Activated CD4-positive, alpha-beta memory T cell treated with anti-CD3 and anti-CD28 coated beads, Interleukin-2, amount 10 ng/mL, durations not matched to agents 7 days and 5 days (primary cell): ENCODE measurements around the gene ARHGAP21. TPM values are rescaled to one million over a fixed set of nuclear protein-coding genes. Genes with fewer than 3 reads are reported as not detected.

Experiments used
- CTCF ChIA-PET: fragments of 350-600 bp; sonication (Branson Sonifier 250); formaldehyde crosslinking; loops from one replicate; lab custom pipeline; 2021; ENCODE audit warnings: antibody characterized with exemption, inconsistent platforms; lab: Charles Lee
- POLR2A ChIA-PET: fragments of 350-600 bp; sonication (Branson Sonifier 250); formaldehyde crosslinking; loops from one replicate; lab custom pipeline; 2021; ENCODE audit warnings: antibody characterized with exemption; lab: Charles Lee
- DNase-seq: peaks from one replicate; pipeline ENCODE4 v3.0.0-alpha.2; 2020
- H3K27ac Mint-ChIP-seq: one replicate; pipeline ENCODE4 v1.8.0; 2021; ENCODE audit warnings: mild to moderate bottlenecking, mixed read lengths
- H3K27me3 Mint-ChIP-seq: one replicate; pipeline ENCODE4 v1.8.0; 2021; ENCODE audit warnings: mixed read lengths
- H3K36me3 Mint-ChIP-seq: one replicate; pipeline ENCODE4 v1.8.0; 2021; ENCODE audit warnings: low read depth, mixed read lengths
- H3K4me1 Mint-ChIP-seq: one replicate; pipeline ENCODE4 v1.8.0; 2021; ENCODE audit warnings: mixed read lengths
- H3K4me3 Mint-ChIP-seq: one replicate; pipeline ENCODE4 v1.8.0; 2021; ENCODE audit warnings: mild to moderate bottlenecking, mixed read lengths
- H3K9me3 Mint-ChIP-seq: one replicate; pipeline ENCODE4 v1.8.0; 2021; ENCODE audit warnings: mixed read lengths
- total RNA-seq, 2 experiments: library from RNA; stranded (reverse); gene quantifications; one replicate each; pipeline ENCODE4 v1.2.3, GENCODE V29; 2021

ARHGAP21 gene
- total RNA-seq, 2 experiments from 2014 or later = 35.6 to 36.0 TPM

DNA sequence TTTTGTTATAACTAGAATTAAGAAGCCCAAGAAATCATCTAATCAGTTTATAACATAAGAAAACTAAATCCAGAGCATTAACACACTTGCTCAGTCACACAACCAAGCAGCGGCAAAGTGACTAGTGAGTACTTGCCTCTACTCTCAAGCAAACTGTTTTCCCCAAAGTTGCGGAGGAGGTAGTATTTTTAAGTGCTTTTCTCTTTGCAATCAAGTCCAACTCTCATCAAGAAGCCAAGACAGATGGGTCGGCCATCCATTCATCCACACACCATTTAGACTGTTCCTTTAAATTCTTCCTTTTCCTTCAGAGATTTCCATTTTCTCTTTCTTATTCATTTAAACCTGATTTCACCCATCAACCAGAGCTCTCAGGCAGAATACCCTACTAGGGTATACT lies 25.4 kb downstream of the ARHGAP21 start:
- ChIA-PET CTCF (interaction anchor here (1.0 kb wide), 1 partner anchor 80 kb away, joined by 3 read pairs; no protein-coding TSS in a partner anchor), POLR2A (interaction anchor here (1.2 kb wide), 1 partner anchor 25 kb away, joined by 3 read pairs; the partner anchor contains the start of gene ARHGAP21)
- no peak for DNase-seq
- no peak overlapping the region for H3K27ac Mint-ChIP-seq
- H3K36me3 Mint-ChIP-seq = no peaks in the 10 kb centered on the region
- H3K4me3 Mint-ChIP-seq = no peak overlapping the region
- no peaks in the 10 kb centered on the region for H3K27me3 Mint-ChIP-seq
- H3K9me3 Mint-ChIP-seq = no peaks in the 10 kb centered on the region
- peaks cover 18% of the 10 kb centered on the region for H3K4me1 Mint-ChIP-seq

DNA sequence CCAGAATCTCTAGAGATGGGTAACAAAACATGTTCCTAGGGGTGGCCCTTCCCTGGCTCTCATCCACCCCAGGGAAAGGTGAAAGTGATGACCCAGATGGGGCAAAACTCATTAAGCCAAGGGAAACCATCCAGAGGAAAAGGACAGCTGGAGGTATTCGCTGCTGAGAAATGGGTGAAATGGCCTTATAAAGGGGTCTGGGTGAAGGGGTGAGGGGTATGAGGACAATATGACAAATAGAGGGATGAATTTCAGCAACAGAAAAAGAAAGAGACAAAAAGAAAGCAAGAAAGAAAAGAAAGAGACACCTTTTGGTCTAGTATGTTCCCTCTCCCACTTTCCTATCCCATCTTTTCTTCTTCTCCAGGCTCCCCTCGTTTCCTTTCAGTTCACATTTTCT lies 26.6 kb downstream of the ARHGAP21 start:
- H3K27ac Mint-ChIP-seq = no peak overlapping the region
- ChIA-PET POLR2A (no interaction called here), CTCF (no interaction called here)
- DNase-seq = no peak
- H3K27me3 Mint-ChIP-seq = no peaks in the 10 kb centered on the region
- H3K9me3 Mint-ChIP-seq = no peaks in the 10 kb centered on the region
- H3K4me3 Mint-ChIP-seq = no peak overlapping the region
- peaks cover 14% of the 10 kb centered on the region for H3K4me1 Mint-ChIP-seq
- H3K36me3 Mint-ChIP-seq = no peaks in the 10 kb centered on the region

DNA sequence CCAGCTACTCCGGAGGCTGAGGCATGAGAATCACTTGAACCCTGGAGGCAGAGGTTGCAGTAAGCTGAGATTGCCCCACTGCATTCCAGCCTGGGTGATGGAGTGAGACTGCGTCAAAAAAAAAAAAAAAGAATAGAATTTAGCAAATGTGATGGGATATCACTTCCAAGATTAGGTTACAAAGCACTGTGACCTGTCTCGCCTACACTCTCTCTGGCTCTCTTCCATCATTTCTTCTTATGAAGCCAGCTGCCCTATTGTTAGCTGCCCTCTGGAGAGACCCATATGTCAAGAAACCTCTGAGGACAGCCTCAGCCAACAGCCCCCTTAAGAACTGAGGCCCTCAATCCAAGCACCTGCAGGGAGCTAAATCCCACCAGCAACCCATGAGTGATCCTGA lies 28.2 kb downstream of the ARHGAP21 start:
- ChIA-PET POLR2A (no interaction called here), CTCF (no interaction called here)
- H3K9me3 Mint-ChIP-seq = no peaks in the 10 kb centered on the region
- no peaks in the 10 kb centered on the region for H3K27me3 Mint-ChIP-seq
- no peak overlapping the region for H3K4me3 Mint-ChIP-seq
- no peaks in the 10 kb centered on the region for H3K36me3 Mint-ChIP-seq
- H3K27ac Mint-ChIP-seq = no peak overlapping the region
- no peak for DNase-seq
- H3K4me1 Mint-ChIP-seq = peaks cover 6% of the 10 kb centered on the region

DNA sequence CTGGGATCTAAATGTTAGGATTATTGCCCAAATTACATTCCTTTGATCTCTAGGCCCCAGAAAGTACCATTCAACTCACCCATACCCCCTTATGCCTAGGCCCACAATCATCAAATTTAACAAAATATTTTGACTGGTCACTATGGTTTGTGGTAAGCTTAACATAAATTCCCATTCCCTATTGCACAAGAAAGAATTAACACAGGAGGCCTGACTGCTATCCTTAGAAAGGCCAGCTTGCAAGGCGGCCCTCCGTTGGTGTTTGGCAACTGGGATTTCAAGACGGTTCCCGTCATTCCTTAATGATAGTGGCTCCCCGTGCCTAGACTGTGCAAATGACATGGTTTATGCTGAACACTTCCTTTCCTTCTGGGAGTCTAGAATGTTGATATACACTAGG lies 29.6 kb downstream of the ARHGAP21 start:
- DNase-seq = no peak
- H3K36me3 Mint-ChIP-seq = no peaks in the 10 kb centered on the region
- H3K4me1 Mint-ChIP-seq = peaks cover 3% of the 10 kb centered on the region
- ChIA-PET POLR2A (no interaction called here), CTCF (interaction anchor here (0.8 kb wide), 1 partner anchor 13 kb away, joined by 3 read pairs; no protein-coding TSS in a partner anchor)
- H3K27me3 Mint-ChIP-seq = no peaks in the 10 kb centered on the region
- H3K4me3 Mint-ChIP-seq = no peak overlapping the region
- H3K9me3 Mint-ChIP-seq = no peaks in the 10 kb centered on the region
- no peak overlapping the region for H3K27ac Mint-ChIP-seq

DNA sequence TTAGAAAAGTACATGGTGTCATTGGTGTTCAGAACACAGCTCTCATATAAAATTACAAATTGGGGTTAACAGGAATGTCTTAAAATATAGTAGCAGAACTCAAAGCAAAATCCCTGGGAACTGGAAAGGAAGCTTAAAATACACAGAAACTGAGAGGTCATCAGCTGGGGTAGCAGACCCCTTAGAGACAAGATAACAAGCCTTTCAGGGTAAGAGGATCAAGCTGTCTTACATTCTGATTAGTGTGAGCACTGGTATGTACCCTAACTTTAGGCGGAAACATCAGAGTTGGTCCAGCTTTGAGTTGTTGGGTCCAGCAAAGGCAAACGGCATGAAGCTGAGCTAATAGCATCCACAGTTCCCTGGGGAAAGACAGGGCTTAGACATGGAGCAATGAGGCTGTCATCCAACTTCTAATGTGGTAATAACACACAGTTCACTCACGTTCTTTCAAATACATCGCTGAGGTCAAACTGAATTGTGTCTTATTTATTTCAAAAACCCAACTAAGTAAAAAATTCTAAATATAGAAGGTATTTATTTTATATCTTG lies 32.6 kb downstream of the ARHGAP21 start:
- Mint-ChIP-seq H3K27ac (no peak overlapping the region), H3K4me3 (no peak overlapping the region), H3K9me3 (no peaks in the 10 kb centered on the region), H3K27me3 (no peaks in the 10 kb centered on the region), H3K36me3 (peaks cover 3% of the 10 kb centered on the region), H3K4me1 (peaks cover 5% of the 10 kb centered on the region)
- ChIA-PET POLR2A (no interaction called here), CTCF (no interaction called here)
- DNase-seq = no peak

DNA sequence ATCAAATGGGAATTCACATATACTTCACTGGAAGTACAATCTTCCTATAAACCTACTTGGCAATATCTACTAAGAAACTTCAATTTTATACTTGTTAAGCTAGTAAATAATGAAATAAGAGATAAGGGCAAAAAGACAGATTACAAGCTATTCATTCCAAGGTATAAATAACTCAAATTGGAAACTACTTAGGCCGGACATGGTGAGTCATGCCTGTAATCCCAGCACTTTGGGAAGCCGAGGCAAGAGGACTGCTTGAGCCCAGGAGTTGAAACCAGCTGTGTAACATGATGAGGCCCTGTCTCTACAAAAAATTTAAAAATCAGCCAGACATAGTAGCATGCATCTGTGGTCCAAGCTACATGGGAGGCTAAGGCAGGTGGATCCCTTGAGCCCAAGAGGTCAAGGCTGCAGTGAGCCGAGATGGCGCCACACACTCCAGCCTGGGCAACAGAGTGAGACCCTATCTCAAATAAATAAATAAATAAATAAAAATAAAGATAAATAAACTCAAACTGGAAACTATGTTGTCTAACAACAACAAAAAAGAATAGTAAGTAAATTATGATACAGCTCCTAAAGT lies 37.6 kb downstream of the ARHGAP21 start:
- H3K4me1 Mint-ChIP-seq = peaks cover 5% of the 10 kb centered on the region
- H3K9me3 Mint-ChIP-seq = no peaks in the 10 kb centered on the region
- CTCF ChIA-PET = interaction anchor here (0.8 kb wide), 1 partner anchor 48 kb away, joined by 3 read pairs; no protein-coding TSS in a partner anchor
- POLR2A ChIA-PET = interaction anchor here (1.7 kb wide), 1 partner anchor 22 kb away, joined by 3 read pairs; no protein-coding TSS in a partner anchor
- H3K4me3 Mint-ChIP-seq = no peak overlapping the region
- H3K36me3 Mint-ChIP-seq = peaks cover 3% of the 10 kb centered on the region
- H3K27me3 Mint-ChIP-seq = no peaks in the 10 kb centered on the region
- no peak for DNase-seq
- H3K27ac Mint-ChIP-seq = no peak overlapping the region

DNA sequence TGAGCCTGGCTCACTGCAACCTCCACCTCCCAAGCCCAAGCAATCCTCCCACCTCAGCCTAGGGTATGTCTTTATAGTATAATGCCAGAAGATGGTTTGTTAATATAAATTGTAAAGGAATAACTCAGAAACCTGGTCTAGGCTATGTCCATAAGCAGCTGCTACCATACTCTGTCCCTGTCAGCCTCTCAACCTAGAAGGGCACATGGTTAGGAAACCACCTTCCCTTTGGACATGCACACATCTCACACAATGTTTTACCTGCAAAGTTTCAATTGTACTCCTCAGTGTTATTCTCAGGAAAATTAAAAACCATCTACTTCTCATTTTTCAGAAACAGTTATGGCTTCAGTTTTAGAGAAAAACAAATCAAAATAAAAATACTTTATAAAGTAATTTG lies 40.1 kb downstream of the ARHGAP21 start:
- peaks cover 2% of the 10 kb centered on the region for H3K4me1 Mint-ChIP-seq
- peaks cover 3% of the 10 kb centered on the region for H3K36me3 Mint-ChIP-seq
- no peak for DNase-seq
- H3K4me3 Mint-ChIP-seq = no peak overlapping the region
- no peaks in the 10 kb centered on the region for H3K9me3 Mint-ChIP-seq
- POLR2A ChIA-PET = no interaction called here
- CTCF ChIA-PET = no interaction called here
- H3K27ac Mint-ChIP-seq = no peak overlapping the region
- H3K27me3 Mint-ChIP-seq = no peaks in the 10 kb centered on the region

DNA sequence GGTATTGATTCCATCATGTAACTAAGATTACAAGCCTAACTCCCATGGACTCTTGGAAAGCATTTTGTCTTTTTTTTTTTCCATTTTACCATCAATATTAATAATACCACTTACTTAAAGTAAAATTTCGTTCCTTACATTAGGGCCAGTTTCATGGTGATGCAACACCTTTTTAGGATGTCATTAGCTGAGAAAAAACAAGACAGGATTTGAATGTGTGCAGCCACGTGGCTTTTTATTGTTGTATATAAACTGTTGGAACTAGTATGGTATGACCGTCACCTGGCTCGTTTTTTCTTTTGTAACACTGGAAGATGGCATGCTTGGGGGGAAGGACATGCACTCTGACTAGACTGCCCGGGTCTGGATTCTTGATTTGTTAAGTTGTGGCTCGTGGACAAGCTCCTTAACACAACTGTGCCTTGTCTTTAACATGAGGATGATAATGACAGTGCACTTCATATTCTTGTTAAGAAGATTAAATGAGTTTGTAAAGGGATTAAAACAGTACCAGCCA lies 42.1 kb downstream of the ARHGAP21 start:
- no peak overlapping the region for H3K4me3 Mint-ChIP-seq

DNA sequence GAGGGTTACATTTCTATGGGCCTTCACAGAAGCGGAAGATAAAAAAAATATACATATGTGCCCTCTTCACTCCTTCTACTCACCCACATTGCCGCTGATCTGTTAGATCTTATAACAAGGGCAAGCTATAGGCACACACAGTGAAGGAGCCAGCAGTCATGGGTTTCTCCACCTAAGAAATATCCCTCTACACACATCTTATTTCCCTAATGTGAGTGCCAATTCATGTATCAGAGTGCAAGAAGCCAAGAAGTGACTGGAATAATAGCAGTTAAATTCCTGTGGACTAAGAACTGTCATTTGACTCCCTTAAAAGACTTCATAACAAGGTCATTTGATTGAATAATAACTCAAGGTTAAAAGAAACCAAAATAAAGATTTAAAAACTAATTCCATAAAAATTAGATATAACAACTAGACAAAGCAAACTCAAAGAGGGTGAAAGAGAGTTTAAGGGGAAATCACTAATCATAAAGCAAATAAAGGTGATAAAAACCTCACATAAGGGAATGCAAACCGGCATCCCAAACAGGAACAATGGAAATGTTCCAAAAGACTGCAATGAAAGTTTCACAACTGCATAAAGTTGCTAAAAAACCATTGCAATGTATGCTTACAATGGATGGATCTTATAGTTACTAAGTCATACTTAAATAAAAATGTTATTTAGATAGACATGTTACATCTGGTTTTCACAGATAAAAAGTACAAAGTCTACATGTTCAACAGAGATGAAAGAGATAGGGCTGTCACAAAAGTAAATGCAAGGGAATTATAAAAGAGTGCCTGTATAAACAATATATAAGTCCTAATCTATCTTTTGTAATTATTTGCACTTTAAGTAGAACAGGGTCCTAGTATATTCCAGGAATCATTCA lies 42.8 kb downstream of the ARHGAP21 start:
- Mint-ChIP-seq H3K4me3 (no peak overlapping the region), H3K9me3 (no peaks in the 10 kb centered on the region), H3K36me3 (no peaks in the 10 kb centered on the region), H3K4me1 (no peaks in the 10 kb centered on the region), H3K27me3 (no peaks in the 10 kb centered on the region), H3K27ac (no peak overlapping the region)
- CTCF ChIA-PET = no interaction called here
- POLR2A ChIA-PET = no interaction called here
- DNase-seq = no peak

More for the DNA sequence above, 42.1 kb downstream of the ARHGAP21 start:
- CTCF ChIA-PET = no interaction called here
- no peak overlapping the region for H3K27ac Mint-ChIP-seq
- no peak for DNase-seq
- POLR2A ChIA-PET = no interaction called here
- no peaks in the 10 kb centered on the region for H3K9me3 Mint-ChIP-seq
- no peaks in the 10 kb centered on the region for H3K4me1 Mint-ChIP-seq
- H3K27me3 Mint-ChIP-seq = no peaks in the 10 kb centered on the region
- H3K36me3 Mint-ChIP-seq = peaks cover 3% of the 10 kb centered on the region

DNA sequence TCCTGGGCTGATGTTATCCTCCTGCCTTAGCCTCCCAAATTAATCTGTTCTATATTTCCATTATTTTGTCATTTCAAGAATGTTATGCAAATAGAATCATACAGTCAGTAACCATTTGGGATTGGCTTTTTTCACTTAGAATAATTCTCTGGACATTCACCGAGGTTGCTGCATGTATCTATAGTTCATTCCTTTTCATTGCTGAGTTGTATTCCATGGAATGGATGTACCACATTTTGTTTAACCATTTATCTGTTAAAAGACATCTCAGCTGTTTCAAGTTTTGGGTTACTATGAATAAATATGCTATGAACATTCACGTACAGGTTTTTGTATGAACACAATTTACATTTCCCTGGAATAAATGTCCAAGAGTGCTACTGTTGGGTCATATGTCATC lies 44.9 kb downstream of the ARHGAP21 start:
- peaks cover 9% of the 10 kb centered on the region for H3K4me1 Mint-ChIP-seq
- H3K27ac Mint-ChIP-seq = no peak overlapping the region
- H3K4me3 Mint-ChIP-seq = no peak overlapping the region
- peaks cover 2% of the 10 kb centered on the region for H3K36me3 Mint-ChIP-seq
- no peak for DNase-seq
- no peaks in the 10 kb centered on the region for H3K27me3 Mint-ChIP-seq
- CTCF ChIA-PET = no interaction called here
- POLR2A ChIA-PET = no interaction called here
- H3K9me3 Mint-ChIP-seq = no peaks in the 10 kb centered on the region

DNA sequence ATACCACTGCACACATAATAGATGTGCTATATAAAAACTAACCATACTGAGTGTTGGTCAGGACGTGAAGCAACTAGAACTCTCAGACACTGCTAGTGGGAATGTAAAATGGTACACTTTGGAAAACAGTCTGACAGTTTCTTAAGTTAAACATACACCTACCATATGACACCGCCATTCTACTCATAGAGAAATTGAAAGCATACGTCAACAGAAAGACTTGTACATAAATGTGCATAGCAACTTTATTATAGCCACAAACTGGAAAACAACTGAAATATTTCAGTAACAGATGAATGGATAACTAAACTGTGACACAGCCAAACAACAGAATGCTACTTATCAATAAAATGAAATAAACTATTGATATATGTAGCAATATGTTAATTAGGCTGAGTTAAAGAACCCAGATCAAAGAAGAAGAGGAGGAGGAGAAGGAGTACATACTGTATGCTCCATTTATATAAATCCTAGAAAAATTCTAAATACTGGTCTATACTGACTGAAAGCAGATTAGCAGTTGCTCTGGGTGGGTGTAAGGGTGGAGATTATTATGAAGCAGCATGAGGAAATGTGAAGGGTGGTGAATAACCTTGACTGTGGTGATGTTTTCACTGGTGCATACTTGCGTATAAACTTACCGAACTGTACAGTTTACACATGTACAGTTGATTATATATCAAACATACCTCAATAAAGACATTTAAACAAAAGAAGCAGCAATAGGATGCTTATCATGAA lies 48.6 kb downstream of the ARHGAP21 start:
- ChIA-PET CTCF (no interaction called here), POLR2A (no interaction called here)
- Mint-ChIP-seq H3K9me3 (no peaks in the 10 kb centered on the region), H3K27me3 (no peaks in the 10 kb centered on the region), H3K4me3 (no peak overlapping the region), H3K36me3 (peaks cover 4% of the 10 kb centered on the region), H3K4me1 (peaks cover 12% of the 10 kb centered on the region), H3K27ac (no peak overlapping the region)
- DNase-seq = no peak

DNA sequence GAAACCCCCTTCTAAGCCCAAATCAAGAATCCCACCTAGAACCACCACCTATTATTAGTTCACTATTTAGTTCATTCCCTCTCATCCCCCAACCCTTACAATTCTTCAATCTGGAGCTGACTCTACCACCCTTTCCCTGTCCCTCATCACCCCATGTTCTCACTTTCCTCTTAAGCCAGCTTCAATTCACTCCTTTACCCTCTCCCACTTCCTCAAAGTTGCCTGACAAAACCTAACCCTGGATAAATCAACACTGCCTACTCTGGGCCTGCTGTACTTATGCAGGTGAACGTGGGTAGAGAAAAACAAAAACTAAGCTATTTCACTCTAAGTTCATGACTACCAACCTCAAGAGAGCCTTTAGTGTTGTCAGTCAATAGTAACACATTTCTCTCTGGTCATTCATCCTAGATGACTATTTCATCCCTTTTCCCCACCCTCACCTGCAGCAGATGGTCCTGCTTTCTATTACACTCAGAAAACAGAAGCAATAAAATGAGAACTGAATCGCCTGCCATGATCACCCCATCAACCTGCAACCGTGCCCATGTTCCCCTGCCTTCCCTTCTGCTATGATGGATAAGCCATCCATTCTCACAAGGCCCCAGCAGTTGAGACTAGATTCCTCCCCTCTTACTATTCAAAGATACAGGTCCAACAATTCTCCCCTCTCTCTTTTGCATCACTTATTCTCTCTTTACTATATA lies 52.6 kb downstream of the ARHGAP21 start:
- H3K27ac Mint-ChIP-seq = no peak overlapping the region
- peaks cover 9% of the 10 kb centered on the region for H3K36me3 Mint-ChIP-seq
- no peak for DNase-seq
- H3K4me1 Mint-ChIP-seq = peaks cover 12% of the 10 kb centered on the region
- no peaks in the 10 kb centered on the region for H3K27me3 Mint-ChIP-seq
- H3K9me3 Mint-ChIP-seq = no peaks in the 10 kb centered on the region
- no peak overlapping the region for H3K4me3 Mint-ChIP-seq
- ChIA-PET CTCF (interaction anchor here (0.6 kb wide), 1 partner anchor 71 kb away, joined by 3 read pairs; no protein-coding TSS in a partner anchor), POLR2A (no interaction called here)
